GM12878 (cell line): Measurements from ENCODE around the gene ACSM4. TPM values are rescaled to one million over a fixed set of nuclear protein-coding genes. Genes with fewer than 3 reads are reported as not detected.

Experiments
- ATAC-seq: fragments of 200-7000 bp; cut with Tn5 transposase; 3 replicates; pipeline ENCODE4 v1.9.1; 2020; ENCODE audit warnings: mild to moderate bottlenecking, moderate library complexity
- BruUV-seq: library from RNA; stranded (reverse); fragments of 400-500 nt; replicated peaks from 2 replicates; lab custom pipeline; 2021; lab: Mats Ljungman, UMichigan
- CTCF ChIA-PET: fragments of 300-600 bp; sonication (Branson Sonifier 250); formaldehyde crosslinking; extraction: SDS; loops from one replicate; lab custom pipeline; 2021; ENCODE audit warnings: inconsistent platforms; lab: Yijun Ruan, JAX
- POLR2A ChIA-PET: fragments of 350-600 bp; formaldehyde crosslinking; extraction: SDS; loops from one replicate; lab custom pipeline; 2021; ENCODE audit warnings: inconsistent platforms; lab: Charles Lee
- RAD21 ChIA-PET: fragments of 300-600 bp; sonication (Branson Sonifier 250); formaldehyde crosslinking; loops from one replicate; lab custom pipeline; 2023; ENCODE audit warnings: antibody characterized with exemption; ENCODE audit not compliant: unreplicated experiment; lab: Charles Lee
- SMC1A ChIA-PET: fragments of 300-600 bp; sonication (Branson Sonifier 250); formaldehyde crosslinking; loops from one replicate; lab custom pipeline; 2023; ENCODE audit not compliant: unreplicated experiment, uncharacterized antibody; lab: Charles Lee
- DNase-seq: peaks from one replicate; pipeline ENCODE4 v3.0.0-alpha.2; 2011; ENCODE audit warnings: low read depth, low spot score
- FAIRE-seq: peaks from 3 replicates; lab custom pipeline; 2011; peaks lifted over from hg19 to GRCh38; lab: Jason Lieb, UNC
- H2AFZ ChIP-seq: 2 replicates; pipeline ENCODE4 v1.6.0; 2011; ENCODE audit warnings: low read depth, low read length, control low read depth; ENCODE audit not compliant: control insufficient read depth
- H3K27ac ChIP-seq: 2 replicates; pipeline ENCODE4 v1.5.1; 2011; ENCODE audit warnings: control low read depth; ENCODE audit not compliant: control insufficient read depth, insufficient read depth
- H3K27me3 ChIP-seq, 2 experiments: replicated peaks in 1 of 2; 2 replicates each; pipeline versions ENCODE4 v1.6.0 to v1.6.1; 2011; ENCODE audit warnings: low read length in 1 of 2; ENCODE audit not compliant: control insufficient read depth in 2 of 2, insufficient read depth in 2 of 2
- H3K36me3 ChIP-seq, 2 experiments: 2 replicates each; pipeline ENCODE4 v1.5.1; 2011; ENCODE audit warnings: low read length in 1 of 2; ENCODE audit not compliant: control insufficient read depth in 2 of 2, insufficient read depth in 2 of 2
- H3K4me1 ChIP-seq: 2 replicates; pipeline ENCODE4 v1.6.1; 2011; ENCODE audit warnings: mild to moderate bottlenecking, low read length, moderate library complexity, mixed read lengths; ENCODE audit not compliant: control insufficient read depth, insufficient read depth
- H3K4me2 ChIP-seq: 2 replicates; pipeline ENCODE4 v1.6.0; 2011; ENCODE audit warnings: control low read depth; ENCODE audit not compliant: control insufficient read depth, insufficient read depth
- H3K4me3 ChIP-seq: fragments of 200-600 bp; sonication (generic); 2 replicates; pipeline ENCODE4 v1.5.1; 2016
- H3K79me2 ChIP-seq: 2 replicates; pipeline ENCODE4 v1.6.0; 2011; ENCODE audit warnings: low read length; ENCODE audit not compliant: control insufficient read depth, insufficient read depth
- H3K9ac ChIP-seq: 2 replicates; pipeline ENCODE4 v1.8.0; 2011; ENCODE audit warnings: low read length, control low read depth, mixed read lengths; ENCODE audit not compliant: control insufficient read depth, insufficient read depth
- H3K9me3 ChIP-seq: replicated peaks from 3 replicates; pipeline ENCODE4 v1.5.1; 2011; ENCODE audit warnings: mild to moderate bottlenecking, low read length; ENCODE audit not compliant: control insufficient read depth, insufficient read depth
- H4K20me1 ChIP-seq: 2 replicates; pipeline ENCODE4 v1.6.0; 2011; ENCODE audit not compliant: control insufficient read depth, insufficient read depth
- BMI1 ChIP-seq: fragments of 450-650 bp; IDR thresholded peaks from 2 replicates; pipeline ENCODE4 v1.6.1; 2016; ENCODE audit warnings: mild to moderate bottlenecking, moderate library complexity, borderline replicate concordance
- EP300 ChIP-seq, 2 experiments: fragments of 150-350 bp in 1 of 2; IDR thresholded peaks; 2 replicates each; pipeline ENCODE4 v1.6.1; 2011 to 2012; ENCODE audit warnings: low read depth in 2 of 2, low read length in 2 of 2, borderline replicate concordance in 1 of 2, improper control_type of control experiment in 1 of 2, inconsistent platforms in 1 of 2; ENCODE audit not compliant: control insufficient read depth in 1 of 2
- ETV6 ChIP-seq, 2 experiments: fragments of 450-650 bp in 1 of 2; IDR thresholded peaks in 1 of 2; conservative IDR thresholded peaks in 1 of 2; 2 replicates each; pipeline ENCODE4 v1.6.1; 2014; ENCODE audit warnings: antibody characterized with exemption in 1 of 2, borderline replicate concordance in 1 of 2, low read depth in 1 of 2, mild to moderate bottlenecking in 1 of 2, moderate library complexity in 1 of 2
- HCFC1 ChIP-seq: fragments of 150-350 bp; IDR thresholded peaks from 2 replicates; pipeline ENCODE4 v1.6.1; 2014; ENCODE audit warnings: low read length
- MEF2B ChIP-seq: fragments of 450-650 bp; IDR thresholded peaks from 2 replicates; pipeline ENCODE4 v1.6.1; 2018; ENCODE audit warnings: mild to moderate bottlenecking, moderate library complexity; ENCODE audit not compliant: partially characterized antibody, poor library complexity, severe bottlenecking
- MTA3 ChIP-seq: IDR thresholded peaks from 2 replicates; pipeline ENCODE4 v1.6.1; 2012; ENCODE audit warnings: low read length, inconsistent platforms, borderline replicate concordance
- MYC ChIP-seq: IDR thresholded peaks from 2 replicates; pipeline ENCODE4 v1.6.1; 2011; ENCODE audit warnings: mild to moderate bottlenecking, low read length, moderate library complexity, inconsistent platforms; ENCODE audit not compliant: insufficient read depth, insufficient replicate concordance, insufficient read length, severe bottlenecking
- NFYA ChIP-seq: IDR thresholded peaks from 2 replicates; pipeline ENCODE4 v1.6.1; 2011; ENCODE audit warnings: low read depth, mild to moderate bottlenecking, low read length, improper control_type of control experiment, borderline replicate concordance
- RCOR1 ChIP-seq: conservative IDR thresholded peaks from 2 replicates; pipeline ENCODE4 v1.6.1; 2012; ENCODE audit warnings: low read depth, low read length, improper control_type of control experiment
- RFX5 ChIP-seq: IDR thresholded peaks from 2 replicates; pipeline ENCODE4 v1.6.1; 2011; ENCODE audit warnings: low read depth, low read length, improper control_type of control experiment
- SMC3 ChIP-seq: IDR thresholded peaks from 2 replicates; pipeline ENCODE4 v1.6.1; 2011; ENCODE audit warnings: low read length, improper control_type of control experiment, borderline replicate concordance
- SREBF1 ChIP-seq: IDR thresholded peaks from 2 replicates; pipeline ENCODE4 v1.6.1; 2012; ENCODE audit warnings: mild to moderate bottlenecking, low read length
- TCF12 ChIP-seq: IDR thresholded peaks from 2 replicates; pipeline ENCODE4 v1.6.1; 2011; ENCODE audit warnings: low read depth, mild to moderate bottlenecking, low read length
- TCF7 ChIP-seq: IDR thresholded peaks from 2 replicates; pipeline ENCODE4 v1.6.1; 2014; ENCODE audit warnings: antibody characterized with exemption, borderline replicate concordance
- WGBS: methylation state at CpG from one replicate; pipeline ENCODE4 v1.1.6; 2016; ENCODE audit warnings: low lambda C conversion rate; ENCODE audit not compliant: insufficient replicate concordance, insufficient coverage; ENCODE audit errors: missing lambda C conversion rate; 5-methylcytosine and 5-hydroxymethylcytosine counted together
- in situ Hi-C: fragments of 300-500 bp; cut with MboI; formaldehyde crosslinking; loops from 9 replicates; pipeline ENCODE4 v1.14.3; 2018; ENCODE audit warnings: mixed read lengths
- intact Hi-C: fragments of 100-400 bp; cut with micrococcal nuclease; formaldehyde crosslinking; loops from one replicate; pipeline ENCODE4 v1.14.2; 2022; ENCODE audit not compliant: unreplicated experiment
- polyA plus RNA-seq, 11 experiments: library from polyadenylated mRNA; depleted of rRNA in 4 of 11; unstranded in 6 of 11; stranded (reverse) in 5 of 11; fragments of >200 nt; fragmentation: Nextera tagmentation in 4 of 11; fragmentation: Illumina TruSeq in 1 of 11; extraction: Ambion mirVana in 4 of 11; extraction: Trizol in 1 of 11; gene quantifications; 1 replicate in 1 of 11; 2 replicates in 10 of 11; pipeline versions ENCODE4 v1.2.1 to v1.2.3, GENCODE V29; 2011 to 2016; ENCODE audit warnings: inconsistent platforms in 2 of 11, missing spikeins in 2 of 11, low read depth in 1 of 11
- total RNA-seq, 4 experiments: library from RNA; depleted of rRNA in 3 of 4; stranded (reverse); fragments of >200 nt in 3 of 4; fragmentation: Illumina TruSeq in 1 of 4; extraction: Trizol in 1 of 4; gene quantifications; 2 replicates each; pipeline versions ENCODE4 v1.2.1 to v1.2.3, GENCODE V29; 2013 to 2021
- TF ChIP-seq, protein P1 (sequence below): IDR thresholded peaks from 2 replicates; pipeline ENCODE4 v1.6.1; 2012; ENCODE audit warnings: low read depth, low read length, improper control_type of control experiment
- TF ChIP-seq, protein P2 (sequence below): fragments of 450-650 bp; conservative IDR thresholded peaks from 2 replicates; pipeline ENCODE4 v1.6.1; 2017; ENCODE audit warnings: mild to moderate bottlenecking, moderate library complexity

ACSM4 gene
- total and polyA plus RNA-seq, 10 of the 15 experiments (the other 5 are each of a cell fraction or from before 2014, with no cell fraction given), result not detected

GRCh38 chr12:7362734-7363133 lies 58.9 kb downstream of the ACSM4 start:
- in situ Hi-C loops (no loop called here), intact Hi-C loops (no loop called here)
- Histone ChIP-seq H3K4me2 (no peak overlapping the region), H3K36me3 (no peaks in the 10 kb centered on the region), H4K20me1 (no peaks in the 10 kb centered on the region), H3K27ac (no peak overlapping the region), H3K4me3 (no peak overlapping the region), H3K27me3 (no peaks in the 10 kb centered on the region), H3K9ac (no peak overlapping the region), H3K79me2 (no peaks in the 10 kb centered on the region), H2AFZ (no peak overlapping the region), H3K4me1 (no peaks in the 10 kb centered on the region), H3K9me3 (no peaks in the 10 kb centered on the region)
- CTCF ChIA-PET, result no interaction called here
- ATAC-seq, result no peak
- POLR2A ChIA-PET, result no interaction called here
- FAIRE-seq, result no peak
- SMC1A ChIA-PET, result no interaction called here
- RAD21 ChIA-PET, result no interaction called here
- 62% methylated on average over 3 of the region's 3 CpGs for WGBS
- no peak for TF ChIP-seq MTA3
- no peak for TF ChIP-seq NFYA
- TF ChIP-seq HCFC1, result no peak
- TF ChIP-seq BMI1, result no peak
- TF ChIP-seq RFX5, result no peak
- no peak for TF ChIP-seq TCF7
- TF ChIP-seq, protein P1, sequence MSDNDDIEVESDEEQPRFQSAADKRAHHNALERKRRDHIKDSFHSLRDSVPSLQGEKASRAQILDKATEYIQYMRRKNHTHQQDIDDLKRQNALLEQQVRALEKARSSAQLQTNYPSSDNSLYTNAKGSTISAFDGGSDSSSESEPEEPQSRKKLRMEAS, result no peak
- no TSS peak for BruUV-seq
- DNase-seq, result no peak

DNA sequence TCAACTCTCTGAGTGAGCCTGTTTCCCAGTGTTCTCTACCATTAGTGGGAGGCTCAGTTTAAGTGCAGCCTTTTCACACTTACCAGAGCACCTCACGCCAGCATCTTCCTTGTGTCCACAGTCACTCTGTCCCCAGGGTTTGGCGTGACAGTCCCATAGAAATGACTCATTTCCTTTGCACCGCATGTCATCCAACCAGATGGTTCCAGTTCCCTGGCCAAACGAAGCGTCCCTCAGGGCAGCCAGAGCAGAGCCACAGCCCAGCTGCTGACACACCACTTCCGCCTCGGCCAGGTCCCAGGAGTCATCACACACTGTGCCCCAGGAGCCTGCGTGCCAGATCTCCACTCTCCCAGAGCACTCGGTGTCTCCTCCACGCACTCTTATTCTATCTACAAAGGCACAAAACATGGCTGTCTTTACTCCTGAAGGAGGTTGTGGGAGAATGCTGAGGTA lies 65.4 kb downstream of the ACSM4 start:
- SMC1A ChIA-PET, result no interaction called here
- Histone ChIP-seq H3K4me3 (no peak overlapping the region), H2AFZ (peak overlapping the region; percentile 37), H3K4me2 (no peak overlapping the region), H3K36me3 (no peaks in the 10 kb centered on the region), H3K9me3 (no peaks in the 10 kb centered on the region; the same call in 2 of the 3 replicates), H3K79me2 (no peaks in the 10 kb centered on the region), H4K20me1 (no peaks in the 10 kb centered on the region), H3K4me1 (no peaks in the 10 kb centered on the region), H3K27me3 (no peaks in the 10 kb centered on the region), H3K9ac (no peak overlapping the region), H3K27ac (no peak overlapping the region)
- ATAC-seq (peak; percentile 98), DNase-seq (peak; percentile 33), FAIRE-seq (no peak)
- RAD21 ChIA-PET, result no interaction called here
- POLR2A ChIA-PET, result no interaction called here
- intact Hi-C loops (no loop called here), in situ Hi-C loops (no loop called here)
- BruUV-seq, result no TSS peak
- WGBS, result 24% methylated on average over 10 of the region's 10 CpGs
- CTCF ChIA-PET, result no interaction called here
- TF ChIP-seq RCOR1 (no peak), SREBF1 (no peak), ETV6 (conservative IDR thresholded peaks at IDR 0.05 in 1 of 2, IDR thresholded peaks at IDR 0.05 in 1 of 2; ENCODE audit: borderline replicate concordance in 1 of 2, low read depth in 1 of 2) (no peak), MYC (no peak), TCF12 (peak; percentile 77), EP300 (IDR thresholded peaks at IDR 0.05; ENCODE audit: borderline replicate concordance in 1 of 2, control insufficient read depth in 1 of 2, low read depth in 2 of 2, low read length in 2 of 2) (no peak), MEF2B (peak; percentile 73), SMC3 (no peak)
- TF ChIP-seq, protein P2, sequence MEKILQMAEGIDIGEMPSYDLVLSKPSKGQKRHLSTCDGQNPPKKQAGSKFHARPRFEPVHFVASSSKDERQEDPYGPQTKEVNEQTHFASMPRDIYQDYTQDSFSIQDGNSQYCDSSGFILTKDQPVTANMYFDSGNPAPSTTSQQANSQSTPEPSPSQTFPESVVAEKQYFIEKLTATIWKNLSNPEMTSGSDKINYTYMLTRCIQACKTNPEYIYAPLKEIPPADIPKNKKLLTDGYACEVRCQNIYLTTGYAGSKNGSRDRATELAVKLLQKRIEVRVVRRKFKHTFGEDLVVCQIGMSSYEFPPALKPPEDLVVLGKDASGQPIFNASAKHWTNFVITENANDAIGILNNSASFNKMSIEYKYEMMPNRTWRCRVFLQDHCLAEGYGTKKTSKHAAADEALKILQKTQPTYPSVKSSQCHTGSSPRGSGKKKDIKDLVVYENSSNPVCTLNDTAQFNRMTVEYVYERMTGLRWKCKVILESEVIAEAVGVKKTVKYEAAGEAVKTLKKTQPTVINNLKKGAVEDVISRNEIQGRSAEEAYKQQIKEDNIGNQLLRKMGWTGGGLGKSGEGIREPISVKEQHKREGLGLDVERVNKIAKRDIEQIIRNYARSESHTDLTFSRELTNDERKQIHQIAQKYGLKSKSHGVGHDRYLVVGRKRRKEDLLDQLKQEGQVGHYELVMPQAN, result no peak
